ENCODE measurements around the gene ZNF253. TPM values are rescaled to one million over a fixed set of nuclear protein-coding genes. Genes with fewer than 3 reads are reported as not detected.
"Not testable (repeated sequence)": the region's sequence is repeated elsewhere in the genome, so short reads cannot be mapped to it uniquely, and the experiment has no call there.

ZNF253 gene
- total RNA-seq, 4 donors from 2014 or later: 5.0 to 16.7 (median 8.8) TPM

DNA sequence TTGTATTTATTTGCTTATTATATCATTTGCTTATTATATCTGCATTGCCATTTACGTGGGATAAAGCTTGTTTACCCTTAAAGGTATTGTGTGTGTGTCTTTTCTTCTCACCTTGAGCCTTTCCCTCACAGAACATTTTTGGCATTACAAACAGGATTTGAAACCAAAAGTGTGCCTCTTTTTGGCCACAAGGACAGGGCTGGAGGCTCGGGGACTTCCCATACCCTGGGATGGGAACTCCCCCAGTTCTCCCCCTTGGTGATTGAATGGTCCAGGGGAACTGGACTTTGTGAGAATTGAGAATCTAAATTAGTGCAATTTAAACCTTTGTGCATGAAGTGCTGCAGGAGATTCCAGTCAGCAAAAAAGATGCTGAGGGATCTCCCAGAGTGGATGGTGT lies 41.8 kb upstream of the ZNF253 start:
- WGBS: 98% methylated on average over 2 of the region's 2 CpGs

DNA sequence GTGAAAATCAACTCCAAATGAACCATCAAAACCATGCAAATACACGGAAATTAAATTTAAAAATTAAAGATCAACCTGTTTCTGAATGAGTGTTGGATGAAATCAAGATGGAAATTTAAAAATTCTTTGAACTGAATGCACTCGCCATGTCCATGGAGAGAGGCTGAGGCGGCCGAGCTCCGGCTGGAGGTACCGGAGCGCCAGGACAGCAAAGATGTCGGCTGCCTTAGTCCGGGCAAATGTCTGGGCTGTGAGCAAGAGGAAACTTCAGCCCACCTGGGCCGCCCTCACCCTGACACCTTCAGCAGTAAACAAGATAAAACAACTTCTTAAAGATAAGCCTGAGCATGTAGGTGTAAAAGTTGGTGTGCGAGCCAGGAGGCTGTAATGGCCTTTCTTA lies 38.8 kb upstream of the ZNF253 start:
- no peak for TF ChIP-seq POLR2A (IDR thresholded peaks at IDR 0.05)
- no peak for TF ChIP-seq EP300 (IDR thresholded peaks at IDR 0.05)
- no peak for TF ChIP-seq POLR2AphosphoS5 (IDR thresholded peaks at IDR 0.05)
- TF ChIP-seq, protein P1, sequence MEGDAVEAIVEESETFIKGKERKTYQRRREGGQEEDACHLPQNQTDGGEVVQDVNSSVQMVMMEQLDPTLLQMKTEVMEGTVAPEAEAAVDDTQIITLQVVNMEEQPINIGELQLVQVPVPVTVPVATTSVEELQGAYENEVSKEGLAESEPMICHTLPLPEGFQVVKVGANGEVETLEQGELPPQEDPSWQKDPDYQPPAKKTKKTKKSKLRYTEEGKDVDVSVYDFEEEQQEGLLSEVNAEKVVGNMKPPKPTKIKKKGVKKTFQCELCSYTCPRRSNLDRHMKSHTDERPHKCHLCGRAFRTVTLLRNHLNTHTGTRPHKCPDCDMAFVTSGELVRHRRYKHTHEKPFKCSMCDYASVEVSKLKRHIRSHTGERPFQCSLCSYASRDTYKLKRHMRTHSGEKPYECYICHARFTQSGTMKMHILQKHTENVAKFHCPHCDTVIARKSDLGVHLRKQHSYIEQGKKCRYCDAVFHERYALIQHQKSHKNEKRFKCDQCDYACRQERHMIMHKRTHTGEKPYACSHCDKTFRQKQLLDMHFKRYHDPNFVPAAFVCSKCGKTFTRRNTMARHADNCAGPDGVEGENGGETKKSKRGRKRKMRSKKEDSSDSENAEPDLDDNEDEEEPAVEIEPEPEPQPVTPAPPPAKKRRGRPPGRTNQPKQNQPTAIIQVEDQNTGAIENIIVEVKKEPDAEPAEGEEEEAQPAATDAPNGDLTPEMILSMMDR (IDR thresholded peaks at IDR 0.05): no peak
- H3K36me3 ChIP-seq: no peaks in the 10 kb centered on the region
- 92% methylated on average over 11 of the region's 11 CpGs for WGBS
- peaks cover 4% of the 10 kb centered on the region for H3K4me1 ChIP-seq
- H3K27ac ChIP-seq: no peak overlapping the region
- H3K27me3 ChIP-seq: no peaks in the 10 kb centered on the region
- H3K4me3 ChIP-seq: no peak overlapping the region
- no peak for DNase-seq (ENCODE audit: low spot score in 2 of 2)
- peaks cover 12% of the 10 kb centered on the region for H3K9me3 ChIP-seq

More for the DNA sequence above, 41.8 kb upstream of the ZNF253 start:
- TF ChIP-seq EP300 (IDR thresholded peaks at IDR 0.05) (no peak), POLR2A (IDR thresholded peaks at IDR 0.05) (no peak), POLR2AphosphoS5 (IDR thresholded peaks at IDR 0.05) (no peak)
- TF ChIP-seq, protein P1 (IDR thresholded peaks at IDR 0.05): no peak
- no peak overlapping the region for H3K4me3 ChIP-seq
- H3K9me3 ChIP-seq: no peaks in the 10 kb centered on the region
- DNase-seq (ENCODE audit: low spot score in 2 of 2): no peak
- H3K36me3 ChIP-seq: no peaks in the 10 kb centered on the region
- no peak overlapping the region for H3K27ac ChIP-seq
- no peaks in the 10 kb centered on the region for H3K27me3 ChIP-seq
- peaks cover 14% of the 10 kb centered on the region for H3K4me1 ChIP-seq

DNA sequence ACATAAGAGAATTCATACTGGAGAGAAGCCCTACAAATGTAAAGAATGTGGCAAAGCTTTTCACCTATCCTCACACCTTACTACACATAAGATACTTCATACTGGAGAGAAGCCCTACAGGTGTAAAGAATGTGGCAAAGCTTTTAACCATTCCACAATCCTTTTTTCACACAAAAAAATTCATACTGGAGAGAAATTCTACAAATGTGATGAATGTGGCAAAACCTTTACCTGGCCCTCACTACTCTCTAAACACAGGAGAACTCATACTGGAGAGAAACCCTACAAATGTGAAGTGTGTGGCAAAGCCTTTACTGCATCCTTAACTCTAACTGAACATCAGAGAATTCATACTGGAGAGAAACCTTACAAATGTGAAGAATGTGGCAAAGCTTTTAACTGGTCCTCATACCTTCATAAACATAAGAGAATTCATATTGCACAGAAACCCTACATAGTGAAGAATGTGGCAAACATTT lies 30.1 kb upstream of the ZNF253 start:
- no peaks in the 10 kb centered on the region for H3K36me3 ChIP-seq
- H3K4me1 ChIP-seq: no peaks in the 10 kb centered on the region
- no peaks in the 10 kb centered on the region for H3K27me3 ChIP-seq
- no peak overlapping the region for H3K4me3 ChIP-seq
- no peak overlapping the region for H3K27ac ChIP-seq
- peaks cover 58% of the 10 kb centered on the region for H3K9me3 ChIP-seq
- no peak for DNase-seq (ENCODE audit: low spot score in 2 of 2)
- no peak for TF ChIP-seq EP300 (IDR thresholded peaks at IDR 0.05)
- no peak for TF ChIP-seq POLR2AphosphoS5 (IDR thresholded peaks at IDR 0.05)
- TF ChIP-seq, protein P1 (IDR thresholded peaks at IDR 0.05): no peak
- TF ChIP-seq POLR2A (IDR thresholded peaks at IDR 0.05): no peak

DNA sequence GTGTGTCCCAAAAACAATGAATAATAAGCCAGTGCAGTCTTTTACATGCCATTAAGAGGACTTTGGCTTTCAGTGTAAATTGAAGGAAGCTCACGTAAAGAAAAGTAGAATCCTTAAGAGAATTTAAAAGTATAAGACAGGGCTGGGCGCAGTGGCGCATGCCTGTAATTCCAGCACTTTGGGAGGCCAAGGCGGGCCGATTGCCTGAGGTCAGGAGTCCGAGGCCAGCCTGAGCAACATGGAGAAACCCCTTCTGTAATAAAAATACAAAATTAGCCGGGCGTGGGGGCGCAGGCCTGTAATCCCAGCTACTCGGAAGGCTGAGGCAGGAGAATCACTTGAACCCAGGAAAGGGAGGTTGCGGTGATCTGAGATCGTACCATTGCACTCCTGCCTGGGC lies 17.9 kb upstream of the ZNF253 start:
- Histone ChIP-seq H3K4me1 (no peaks in the 10 kb centered on the region), H3K9me3 (peaks cover 6% of the 10 kb centered on the region), H3K4me3 (no peak overlapping the region), H3K27me3 (no peaks in the 10 kb centered on the region), H3K36me3 (no peaks in the 10 kb centered on the region), H3K27ac (no peak overlapping the region)
- DNase-seq (ENCODE audit: low spot score in 2 of 2): no peak
- WGBS: 93% methylated on average over 12 of the region's 12 CpGs
- TF ChIP-seq POLR2AphosphoS5 (IDR thresholded peaks at IDR 0.05) (no peak), EP300 (IDR thresholded peaks at IDR 0.05) (no peak)
- TF ChIP-seq, protein P1 (IDR thresholded peaks at IDR 0.05): no peak

DNA sequence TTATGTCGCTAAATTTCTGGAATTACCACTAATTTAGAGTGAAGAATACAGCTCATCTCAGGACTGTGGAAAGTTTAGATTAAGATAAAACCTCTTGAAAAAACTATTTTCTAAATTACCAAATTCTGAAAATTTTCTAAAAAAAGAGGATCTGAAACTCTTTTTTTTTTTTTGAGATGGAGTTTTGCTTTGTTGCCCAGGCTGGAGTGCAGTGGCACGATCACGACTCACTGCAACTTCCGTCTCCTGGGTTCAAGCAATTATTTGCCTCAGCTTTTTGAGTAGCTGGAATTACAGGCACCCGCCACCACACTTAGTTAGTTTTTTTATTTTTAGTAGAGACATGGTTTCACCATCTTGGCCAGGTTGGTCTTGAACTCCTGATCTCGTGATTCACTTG lies 16.6 kb upstream of the ZNF253 start:
- Histone ChIP-seq H3K27ac (no peak overlapping the region), H3K9me3 (no peaks in the 10 kb centered on the region), H3K4me1 (no peaks in the 10 kb centered on the region), H3K4me3 (no peak overlapping the region), H3K36me3 (no peaks in the 10 kb centered on the region), H3K27me3 (no peaks in the 10 kb centered on the region)
- WGBS: 92% methylated on average over 6 of the region's 6 CpGs
- no peak for DNase-seq (ENCODE audit: low spot score in 2 of 2)
- TF ChIP-seq EP300 (IDR thresholded peaks at IDR 0.05) (no peak), POLR2AphosphoS5 (IDR thresholded peaks at IDR 0.05) (no peak), POLR2A (IDR thresholded peaks at IDR 0.05) (no peak)
- TF ChIP-seq, protein P1 (IDR thresholded peaks at IDR 0.05): no peak

DNA sequence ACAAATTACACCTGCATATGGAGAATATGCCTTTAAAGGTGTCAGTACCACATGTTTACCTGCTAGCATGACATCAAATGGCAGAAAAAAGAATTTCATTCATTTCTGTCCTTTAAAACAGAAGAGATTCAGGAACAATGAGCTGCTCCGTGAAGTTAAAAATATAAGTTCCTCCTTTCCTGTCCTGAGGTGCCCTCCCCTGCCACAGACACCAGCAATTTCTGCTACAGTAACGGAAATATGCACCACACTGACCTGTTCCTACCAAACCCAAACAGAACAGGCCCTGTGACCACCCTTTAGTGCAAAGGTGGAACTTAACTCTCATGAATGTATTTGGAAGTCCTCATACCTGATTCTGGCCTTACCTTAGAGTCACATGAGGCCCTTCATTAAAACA lies 13.9 kb upstream of the ZNF253 start:
- 88% methylated on average over 2 of the region's 2 CpGs for WGBS
- not testable (repeated sequence) for H3K9me3 ChIP-seq

More for the DNA sequence above, 13.9 kb upstream of the ZNF253 start:
- H3K36me3 ChIP-seq; DNase-seq (ENCODE audit: low spot score in 2 of 2); H3K4me3 ChIP-seq; H3K27me3 ChIP-seq; H3K27ac ChIP-seq; H3K4me1 ChIP-seq: not testable (repeated sequence)

All from suprapubic skin (tissue), 4 donors.